DND-41 (cell line): ENCODE results near the gene CACNB2.

Source experiments
- CTCF ChIP-seq: IDR thresholded peaks from 2 replicates; pipeline ENCODE4 v1.5.1; 2012; ENCODE audit warnings: borderline replicate concordance, low read length, moderate library complexity, mild to moderate bottlenecking; ENCODE audit not compliant: poor library complexity, severe bottlenecking; ENCODE audit errors: extremely low read depth
- EZH2 ChIP-seq: IDR thresholded peaks from 3 replicates; pipeline ENCODE4 v1.6.1; 2012; ENCODE audit warnings: borderline replicate concordance, low read depth, mild to moderate bottlenecking, moderate library complexity, low read length, inconsistent platforms; ENCODE audit not compliant: severe bottlenecking

- TF ChIP-seq CTCF = no peak
- TF ChIP-seq EZH2 = no peak
These were observed 100.1 kb downstream of the CACNB2 start for GRCh38 chr10:18240185-18240882.
